Nephron (organoid): Measurements from ENCODE around the gene ALK.

Source experiments
- H3K27ac Mint-ChIP-seq, 3 experiments: 2 replicates each; pipeline ENCODE4 v1.8.0; 2020; ENCODE audit warnings: mixed read lengths in 3 of 3, mild to moderate bottlenecking in 2 of 3, moderate library complexity in 1 of 3
- H3K27me3 Mint-ChIP-seq: 2 replicates; pipeline ENCODE4 v1.8.0; 2021; ENCODE audit warnings: low read depth, mild to moderate bottlenecking, moderate library complexity, mixed read lengths
- H3K36me3 Mint-ChIP-seq: 2 replicates; pipeline ENCODE4 v1.8.0; 2020; ENCODE audit warnings: low read depth, mixed read lengths
- H3K4me1 Mint-ChIP-seq: 2 replicates; pipeline ENCODE4 v1.8.0; 2020; ENCODE audit warnings: mixed read lengths
- H3K4me3 Mint-ChIP-seq, 3 experiments: 2 replicates each; pipeline ENCODE4 v1.8.0; 2020; ENCODE audit warnings: mild to moderate bottlenecking in 3 of 3, mixed read lengths in 3 of 3, moderate library complexity in 2 of 3
- H3K9me3 Mint-ChIP-seq: 2 replicates; pipeline ENCODE4 v1.8.0; 2020; ENCODE audit warnings: mixed read lengths
- TF ChIP-seq, protein P1 (sequence below), 3 experiments: fragments of 200-600 bp; sonication (generic); IDR thresholded peaks; one replicate each; pipeline ENCODE4 v1.5.0; 2021; ENCODE audit warnings: antibody characterized with exemption in 3 of 3; ENCODE audit not compliant: unreplicated experiment in 3 of 3

The ALK gene

DNA sequence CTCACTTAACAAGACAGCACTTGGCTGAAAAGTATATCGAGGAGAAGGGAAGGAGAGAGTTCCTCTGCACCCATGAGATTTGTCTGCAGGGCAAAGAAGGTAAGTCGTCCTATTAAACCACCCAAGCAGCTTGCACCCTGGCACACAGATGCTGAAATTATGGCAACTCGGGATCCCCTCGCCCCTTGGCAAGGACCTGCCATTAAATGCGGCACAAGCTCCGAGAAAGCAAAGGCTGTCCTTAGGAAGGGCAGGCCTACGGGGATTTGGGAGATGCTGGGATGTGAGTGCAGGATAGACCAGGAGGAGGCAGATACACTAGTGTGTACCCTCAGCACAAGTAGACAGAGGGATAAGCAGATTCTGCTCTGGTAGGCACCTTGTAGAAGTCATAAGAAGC lies 191.5 kb downstream of the ALK start:
- Mint-ChIP-seq H3K27me3 (peaks cover 16% of the 10 kb centered on the region), H3K4me1 (peaks cover 5% of the 10 kb centered on the region), H3K9me3 (no peaks in the 10 kb centered on the region), H3K27ac (no peak overlapping the region), H3K36me3 (no peaks in the 10 kb centered on the region), H3K4me3 (no peak overlapping the region)
- TF ChIP-seq, protein P1, sequence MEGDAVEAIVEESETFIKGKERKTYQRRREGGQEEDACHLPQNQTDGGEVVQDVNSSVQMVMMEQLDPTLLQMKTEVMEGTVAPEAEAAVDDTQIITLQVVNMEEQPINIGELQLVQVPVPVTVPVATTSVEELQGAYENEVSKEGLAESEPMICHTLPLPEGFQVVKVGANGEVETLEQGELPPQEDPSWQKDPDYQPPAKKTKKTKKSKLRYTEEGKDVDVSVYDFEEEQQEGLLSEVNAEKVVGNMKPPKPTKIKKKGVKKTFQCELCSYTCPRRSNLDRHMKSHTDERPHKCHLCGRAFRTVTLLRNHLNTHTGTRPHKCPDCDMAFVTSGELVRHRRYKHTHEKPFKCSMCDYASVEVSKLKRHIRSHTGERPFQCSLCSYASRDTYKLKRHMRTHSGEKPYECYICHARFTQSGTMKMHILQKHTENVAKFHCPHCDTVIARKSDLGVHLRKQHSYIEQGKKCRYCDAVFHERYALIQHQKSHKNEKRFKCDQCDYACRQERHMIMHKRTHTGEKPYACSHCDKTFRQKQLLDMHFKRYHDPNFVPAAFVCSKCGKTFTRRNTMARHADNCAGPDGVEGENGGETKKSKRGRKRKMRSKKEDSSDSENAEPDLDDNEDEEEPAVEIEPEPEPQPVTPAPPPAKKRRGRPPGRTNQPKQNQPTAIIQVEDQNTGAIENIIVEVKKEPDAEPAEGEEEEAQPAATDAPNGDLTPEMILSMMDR (IDR thresholded peaks at IDR 0.05; ENCODE audit: unreplicated experiment in 3 of 3), result no peak

DNA sequence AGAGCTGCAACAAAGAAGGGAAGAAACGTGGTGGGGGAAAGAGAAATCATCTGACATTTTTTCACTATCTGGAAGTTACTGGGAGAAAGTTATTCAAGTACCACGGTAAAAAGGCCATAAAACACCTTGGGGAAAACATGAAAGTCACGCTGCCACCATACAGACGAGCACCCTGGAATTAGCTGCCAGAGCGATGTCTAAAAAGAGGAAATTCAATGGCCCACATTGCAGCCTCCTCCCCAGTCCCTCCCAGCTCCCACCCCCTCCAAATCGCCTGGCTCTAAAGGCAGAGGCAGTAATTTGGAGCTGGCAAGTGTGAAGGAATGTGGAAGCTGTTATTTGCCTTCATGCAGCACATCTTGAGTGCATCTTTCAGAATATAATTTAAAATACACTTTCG lies 192.0 kb downstream of the ALK start:
- H3K36me3 Mint-ChIP-seq, result no peaks in the 10 kb centered on the region
- H3K27ac Mint-ChIP-seq, result no peak overlapping the region
- H3K4me3 Mint-ChIP-seq, result no peak overlapping the region
- TF ChIP-seq, protein P1 (IDR thresholded peaks at IDR 0.05; ENCODE audit: unreplicated experiment in 3 of 3), result no peak
- no peaks in the 10 kb centered on the region for H3K9me3 Mint-ChIP-seq
- peaks cover 16% of the 10 kb centered on the region for H3K27me3 Mint-ChIP-seq
- H3K4me1 Mint-ChIP-seq, result peaks cover 5% of the 10 kb centered on the region

DNA sequence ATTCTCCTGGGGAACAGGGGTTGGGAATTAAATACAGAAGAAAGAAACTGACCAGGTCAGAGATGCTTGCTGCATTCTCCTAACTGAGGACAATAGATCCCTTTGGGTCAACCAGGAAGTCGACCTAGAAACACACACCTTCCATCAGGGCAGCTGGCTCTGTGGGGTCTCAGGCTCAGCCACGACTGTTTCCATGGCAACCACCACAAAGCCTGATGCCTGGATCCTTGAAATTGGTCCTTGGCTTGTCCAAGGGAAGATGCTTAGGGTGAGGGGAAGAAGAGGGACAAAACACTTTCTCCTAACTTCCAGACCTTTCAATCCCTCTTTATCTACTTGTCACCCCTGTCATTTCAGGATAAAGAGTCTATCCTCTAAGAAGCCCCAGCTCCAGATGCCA lies 194.4 kb downstream of the ALK start:
- Mint-ChIP-seq H3K4me3 (no peak overlapping the region), H3K4me1 (peaks cover 5% of the 10 kb centered on the region), H3K27me3 (peaks cover 8% of the 10 kb centered on the region), H3K27ac (no peak overlapping the region), H3K9me3 (no peaks in the 10 kb centered on the region), H3K36me3 (no peaks in the 10 kb centered on the region)
- TF ChIP-seq, protein P1 (IDR thresholded peaks at IDR 0.05; ENCODE audit: unreplicated experiment in 3 of 3), result no peak

DNA sequence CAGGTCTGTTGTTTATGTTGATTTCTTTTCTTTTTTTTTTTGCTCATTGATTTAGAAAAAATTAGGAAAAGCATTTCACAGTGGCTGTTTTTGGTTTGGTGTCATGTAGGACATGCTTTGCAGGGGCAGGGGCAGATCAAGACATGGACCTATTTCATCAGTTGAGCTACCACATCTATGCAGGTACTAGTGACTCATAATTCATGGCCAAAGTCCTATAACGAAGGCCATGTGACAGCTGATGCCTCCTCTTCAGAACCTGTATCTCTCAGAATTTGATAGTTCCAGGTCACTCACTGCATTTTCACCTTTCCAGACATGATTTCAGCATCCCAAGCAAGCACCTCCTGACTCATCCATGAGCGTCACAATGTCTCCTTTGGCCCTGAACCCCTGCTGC lies 195.8 kb downstream of the ALK start:
- Mint-ChIP-seq H3K27me3 (no peaks in the 10 kb centered on the region), H3K27ac (no peak overlapping the region), H3K9me3 (no peaks in the 10 kb centered on the region), H3K4me3 (no peak overlapping the region), H3K36me3 (no peaks in the 10 kb centered on the region), H3K4me1 (peaks cover 5% of the 10 kb centered on the region)
- TF ChIP-seq, protein P1 (IDR thresholded peaks at IDR 0.05; ENCODE audit: unreplicated experiment in 3 of 3), result no peak

DNA sequence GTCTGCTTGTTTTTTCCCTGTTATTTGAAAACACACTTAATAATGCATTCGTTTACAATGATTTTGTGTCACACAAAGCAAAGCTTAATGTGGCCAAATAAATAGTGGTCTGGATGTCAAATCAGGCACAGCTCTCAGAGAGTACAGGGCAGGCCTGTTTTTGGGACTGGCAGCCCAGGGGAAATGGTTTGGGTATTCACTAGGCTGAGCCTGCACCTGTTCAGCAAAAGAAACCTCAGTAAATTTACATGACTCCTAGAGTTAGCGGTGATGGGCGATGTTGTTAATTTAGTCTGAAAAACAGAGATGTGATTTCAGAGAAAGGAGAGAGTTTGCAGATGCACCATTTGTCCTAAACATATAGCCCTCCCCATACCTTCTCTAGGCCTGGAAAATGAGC lies 197.1 kb downstream of the ALK start:
- H3K27ac Mint-ChIP-seq, result no peak overlapping the region
- no peaks in the 10 kb centered on the region for H3K9me3 Mint-ChIP-seq
- TF ChIP-seq, protein P1 (IDR thresholded peaks at IDR 0.05; ENCODE audit: unreplicated experiment in 3 of 3), result no peak
- no peak overlapping the region for H3K4me3 Mint-ChIP-seq
- no peaks in the 10 kb centered on the region for H3K36me3 Mint-ChIP-seq
- H3K27me3 Mint-ChIP-seq, result no peaks in the 10 kb centered on the region
- H3K4me1 Mint-ChIP-seq, result peaks cover 4% of the 10 kb centered on the region

DNA sequence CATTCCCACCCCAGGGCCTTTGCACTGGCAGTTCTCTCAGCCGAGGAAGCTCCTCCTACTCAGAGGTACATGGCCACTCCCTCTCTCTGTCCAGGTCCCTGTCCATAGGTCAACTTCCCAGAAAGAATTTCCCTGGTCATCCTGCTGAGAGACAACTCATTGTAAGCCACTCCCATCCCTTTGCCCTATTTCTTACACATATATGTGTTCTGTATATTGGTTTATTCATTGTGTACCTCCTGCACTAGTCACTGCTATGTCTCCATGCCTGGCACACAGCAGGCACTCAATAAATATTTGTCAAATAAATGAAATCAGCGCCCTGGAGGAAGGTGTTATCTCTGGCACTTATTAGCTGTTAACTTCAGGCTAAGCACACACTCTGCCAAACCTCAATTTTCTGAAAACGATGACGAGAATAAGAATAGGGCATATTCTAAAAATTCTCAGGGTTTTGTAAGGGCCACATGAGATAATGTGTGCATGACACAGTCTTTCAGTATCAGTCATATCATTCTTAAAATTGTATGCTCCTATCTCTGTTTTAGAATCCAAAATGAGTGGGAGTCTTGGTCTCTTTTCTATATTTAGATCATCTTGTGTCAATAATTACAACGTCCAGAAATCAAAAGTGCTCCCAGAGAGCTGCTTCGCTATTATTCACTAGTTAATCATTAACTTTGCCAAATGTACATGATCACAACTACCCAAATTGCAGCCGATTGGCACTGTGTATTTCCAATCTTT lies 198.0 kb downstream of the ALK start:
- H3K27ac Mint-ChIP-seq, result no peak overlapping the region
- peaks cover 3% of the 10 kb centered on the region for H3K27me3 Mint-ChIP-seq
- TF ChIP-seq, protein P1 (IDR thresholded peaks at IDR 0.05; ENCODE audit: unreplicated experiment in 3 of 3), result no peak
- H3K9me3 Mint-ChIP-seq, result no peaks in the 10 kb centered on the region
- no peaks in the 10 kb centered on the region for H3K36me3 Mint-ChIP-seq
- no peak overlapping the region for H3K4me3 Mint-ChIP-seq
- H3K4me1 Mint-ChIP-seq, result no peaks in the 10 kb centered on the region
